ENCODE data around the gene RPF1. TPM values are rescaled to one million over a fixed set of nuclear protein-coding genes. Genes with fewer than 3 reads are reported as not detected.

The RPF1 gene
- polyA plus RNA-seq, 2 of the 4 experiments (the other 2 are of a cell fraction) = 28.2 to 49.8 TPM

DNA sequence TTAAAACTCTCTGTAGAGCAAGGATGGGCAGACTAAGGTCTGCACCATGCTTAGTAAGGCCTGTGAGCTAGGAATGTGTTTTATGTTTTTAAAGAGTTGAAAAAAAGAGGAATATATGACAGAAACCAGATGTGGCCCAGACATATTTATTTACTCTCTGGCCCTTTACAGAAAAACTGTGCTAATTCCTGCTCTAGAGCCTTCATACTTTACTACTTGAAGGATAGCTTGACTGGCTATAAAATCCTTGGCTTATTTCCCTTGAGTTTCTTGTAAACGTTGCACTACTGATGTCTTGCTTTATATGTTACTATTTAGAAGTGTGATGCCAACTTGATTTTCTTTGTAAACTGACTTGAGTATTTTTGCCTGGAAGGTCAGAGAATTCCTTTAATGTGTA lies 61.7 kb downstream of the RPF1 start:
- H3K4me1 ChIP-seq = peaks cover 11% of the 10 kb centered on the region; the same call in 1 of the 3 replicates
- TF ChIP-seq MAX (IDR thresholded peaks at IDR 0.05) (no peak), ZC3H11A (IDR thresholded peaks at IDR 0.05) (no peak), HEYL (CRISPR knock-in tag; IDR thresholded peaks at IDR 0.05) (no peak), CHD2 (IDR thresholded peaks at IDR 0.05; ENCODE audit: low read length, partially characterized antibody) (no peak), ZNF302 (CRISPR knock-in tag; IDR thresholded peaks at IDR 0.05) (no peak), FOSB (CRISPR knock-in tag; IDR thresholded peaks at IDR 0.05) (no peak), KDM1A (IDR thresholded peaks at IDR 0.05; ENCODE audit: low read depth) (no peak), JUN (IDR thresholded peaks at IDR 0.05) (no peak), EHF (CRISPR knock-in tag; IDR thresholded peaks at IDR 0.05) (no peak), RCOR1 (IDR thresholded peaks at IDR 0.05; ENCODE audit: low read depth, low read length) (no peak)
- TF ChIP-seq, protein P1, sequence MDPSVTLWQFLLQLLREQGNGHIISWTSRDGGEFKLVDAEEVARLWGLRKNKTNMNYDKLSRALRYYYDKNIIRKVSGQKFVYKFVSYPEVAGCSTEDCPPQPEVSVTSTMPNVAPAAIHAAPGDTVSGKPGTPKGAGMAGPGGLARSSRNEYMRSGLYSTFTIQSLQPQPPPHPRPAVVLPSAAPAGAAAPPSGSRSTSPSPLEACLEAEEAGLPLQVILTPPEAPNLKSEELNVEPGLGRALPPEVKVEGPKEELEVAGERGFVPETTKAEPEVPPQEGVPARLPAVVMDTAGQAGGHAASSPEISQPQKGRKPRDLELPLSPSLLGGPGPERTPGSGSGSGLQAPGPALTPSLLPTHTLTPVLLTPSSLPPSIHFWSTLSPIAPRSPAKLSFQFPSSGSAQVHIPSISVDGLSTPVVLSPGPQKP (IDR thresholded peaks at IDR 0.05; ENCODE audit: low read depth, low read length) = no peak
- TF ChIP-seq, protein P2, sequence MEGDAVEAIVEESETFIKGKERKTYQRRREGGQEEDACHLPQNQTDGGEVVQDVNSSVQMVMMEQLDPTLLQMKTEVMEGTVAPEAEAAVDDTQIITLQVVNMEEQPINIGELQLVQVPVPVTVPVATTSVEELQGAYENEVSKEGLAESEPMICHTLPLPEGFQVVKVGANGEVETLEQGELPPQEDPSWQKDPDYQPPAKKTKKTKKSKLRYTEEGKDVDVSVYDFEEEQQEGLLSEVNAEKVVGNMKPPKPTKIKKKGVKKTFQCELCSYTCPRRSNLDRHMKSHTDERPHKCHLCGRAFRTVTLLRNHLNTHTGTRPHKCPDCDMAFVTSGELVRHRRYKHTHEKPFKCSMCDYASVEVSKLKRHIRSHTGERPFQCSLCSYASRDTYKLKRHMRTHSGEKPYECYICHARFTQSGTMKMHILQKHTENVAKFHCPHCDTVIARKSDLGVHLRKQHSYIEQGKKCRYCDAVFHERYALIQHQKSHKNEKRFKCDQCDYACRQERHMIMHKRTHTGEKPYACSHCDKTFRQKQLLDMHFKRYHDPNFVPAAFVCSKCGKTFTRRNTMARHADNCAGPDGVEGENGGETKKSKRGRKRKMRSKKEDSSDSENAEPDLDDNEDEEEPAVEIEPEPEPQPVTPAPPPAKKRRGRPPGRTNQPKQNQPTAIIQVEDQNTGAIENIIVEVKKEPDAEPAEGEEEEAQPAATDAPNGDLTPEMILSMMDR (IDR thresholded peaks at IDR 0.05) = no peak
- CTCF ChIA-PET = interaction anchor here (0.7 kb wide), 1 partner anchor 117 kb away, joined by 3 read pairs; no protein-coding TSS in a partner anchor
- DNase-seq (ENCODE audit: low read depth in 1 of 2, low spot score in 1 of 2) (no peak), ATAC-seq (no peak), FAIRE-seq (no peak)
- peak overlapping the region; percentile 43; the same call in 2 of the 3 replicates for H3K4me2 ChIP-seq
- H3K4me3 ChIP-seq = no peak overlapping the region
- POLR2A ChIA-PET = no interaction called here
- 13% methylated on average over 1 of the region's 1 CpG for WGBS (ENCODE audit: missing lambda C conversion rate)
- H3K9me3 ChIP-seq = no peaks in the 10 kb centered on the region
- no peak overlapping the region for H3K27ac ChIP-seq

GRCh38 chr1:84541679-84542078 lies 62.6 kb downstream of the RPF1 start:
- 69% methylated on average over 4 of the region's 4 CpGs for WGBS (ENCODE audit: missing lambda C conversion rate)
- Histone ChIP-seq H3K27ac (no peak overlapping the region), H3K4me1 (peaks cover 11% of the 10 kb centered on the region; the same call in 1 of the 3 replicates), H3K4me3 (no peak overlapping the region), H3K9me3 (no peaks in the 10 kb centered on the region), H3K4me2 (no peak overlapping the region)
- peak in 1 of 2 experiments; percentile 32 for DNase-seq (ENCODE audit: low read depth in 1 of 2, low spot score in 1 of 2)
- ChIA-PET POLR2A (no interaction called here), CTCF (interaction anchor here (1.1 to 1.6 kb wide), 2 partner anchors 79 to 99 kb away, joined by 3 to 4 read pairs; no protein-coding TSS in a partner anchor)
- ATAC-seq = no peak
- FAIRE-seq = no peak
- TF ChIP-seq RAD21 (conservative IDR thresholded peaks at IDR 0.05 in 1 of 2, IDR thresholded peaks at IDR 0.05 in 1 of 2) = peak; percentile 50 to 69; a peak in 4 of 5 replicates
- 0 out of 3 replicates have a peak, but pooled peaks have one; percentile 31 for TF ChIP-seq SMC3 (IDR thresholded peaks at IDR 0.05)
- TF ChIP-seq MAX (IDR thresholded peaks at IDR 0.05) = no peak
- TF ChIP-seq, protein P2 (IDR thresholded peaks at IDR 0.05) = peak; percentile 28
- no peak for TF ChIP-seq ZFP36 (IDR thresholded peaks at IDR 0.05; ENCODE audit: borderline replicate concordance, partially characterized antibody)
- TF ChIP-seq MAFK (IDR thresholded peaks at IDR 0.05; ENCODE audit: partially characterized antibody) = no peak

Other genes with a start within 250 kb of the RPF1 start
- 1.8 and 2.4 TPM in 2 replicates for gene SAMD13, start 177.6 kb upstream of the RPF1 start, polyA plus RNA-seq (2011; rRNA removed)
- gene SAMD13, start 177.6 kb upstream of the RPF1 start, polyA plus RNA-seq (2017; fragmentation: RNase III; extraction: RNeasy Plus Mini Kit Qiagen cat#74134 plus additional on column Dnase treatment) = 0.28 to 0.59 TPM (median 0.53 TPM) in 3 replicates
- gene DNASE2B, start 80.8 kb upstream of the RPF1 start, polyA plus RNA-seq (2011; rRNA removed) = not detected in 2 replicates
- not detected in 3 replicates for gene DNASE2B, start 80.8 kb upstream of the RPF1 start, polyA plus RNA-seq (2017; fragmentation: RNase III; extraction: RNeasy Plus Mini Kit Qiagen cat#74134 plus additional on column Dnase treatment)
- gene SPATA1, start 27.1 kb downstream of the RPF1 start, polyA plus RNA-seq (2011; rRNA removed) = 0.54 and 1.2 TPM in 2 replicates
- 0.26 to 0.49 TPM (median 0.42 TPM) in 3 replicates for gene SPATA1, start 27.1 kb downstream of the RPF1 start, polyA plus RNA-seq (2017; fragmentation: RNase III; extraction: RNeasy Plus Mini Kit Qiagen cat#74134 plus additional on column Dnase treatment)
- gene GNG5, start 27.3 kb downstream of the RPF1 start, polyA plus RNA-seq (2011; rRNA removed) = 59.3 and 103 TPM in 2 replicates
- 135 to 143 TPM (median 143 TPM) in 3 replicates for gene GNG5, start 27.3 kb downstream of the RPF1 start, polyA plus RNA-seq (2017; fragmentation: RNase III; extraction: RNeasy Plus Mini Kit Qiagen cat#74134 plus additional on column Dnase treatment)
- gene CTBS, start 95.2 kb downstream of the RPF1 start, polyA plus RNA-seq (2011; rRNA removed) = 20.8 and 25.3 TPM in 2 replicates
- 5.6 to 6.9 TPM (median 6.7 TPM) in 3 replicates for gene CTBS, start 95.2 kb downstream of the RPF1 start, polyA plus RNA-seq (2017; fragmentation: RNase III; extraction: RNeasy Plus Mini Kit Qiagen cat#74134 plus additional on column Dnase treatment)
- gene SSX2IP, start 211.2 kb downstream of the RPF1 start, polyA plus RNA-seq (2011; rRNA removed) = 14.7 and 20.6 TPM in 2 replicates
- 13.7 to 15.2 TPM (median 14.8 TPM) in 3 replicates for gene SSX2IP, start 211.2 kb downstream of the RPF1 start, polyA plus RNA-seq (2017; fragmentation: RNase III; extraction: RNeasy Plus Mini Kit Qiagen cat#74134 plus additional on column Dnase treatment)